Tibial nerve (tissue), 3 donors: ENCODE data around the gene NUP214.

Source experiments
- POLR2A ChIP-seq, 2 donors: fragments of 450-650 bp; IDR thresholded peaks; one replicate each; pipeline ENCODE4 v1.6.1; 2017; ENCODE audit warnings: antibody characterized with exemption in 2 of 2, mild to moderate bottlenecking in 2 of 2, moderate library complexity in 2 of 2
- TF ChIP-seq, protein P1 (sequence below), 5 experiments: fragments of 200-600 bp in 3 of 5; fragments of 450-650 bp in 2 of 5; sonication (generic) in 3 of 5; IDR thresholded peaks; one replicate each; pipeline ENCODE4 v1.5.1; 2016 to 2019; ENCODE audit warnings: antibody characterized with exemption in 5 of 5, mild to moderate bottlenecking in 3 of 5, moderate library complexity in 2 of 5

DNA sequence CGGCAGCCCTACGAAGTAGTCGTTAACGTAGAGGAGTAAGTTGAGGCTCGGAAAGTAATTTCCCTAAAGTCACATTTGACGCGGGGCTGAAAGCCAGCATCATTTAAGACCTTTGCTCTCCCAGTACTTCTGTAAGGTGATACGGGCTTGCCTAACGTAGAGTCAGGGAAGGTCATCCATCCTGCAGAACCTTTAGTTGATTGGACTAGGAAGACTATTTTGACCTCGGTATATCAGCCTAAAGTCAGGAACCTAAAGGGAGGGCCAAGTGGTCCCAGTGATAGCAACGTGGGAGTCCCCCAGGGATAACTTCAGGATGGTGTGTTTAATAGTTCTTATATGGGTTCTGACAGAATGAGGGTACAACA lies 657 bp downstream of the NUP214 start:
- TF ChIP-seq, protein P1, sequence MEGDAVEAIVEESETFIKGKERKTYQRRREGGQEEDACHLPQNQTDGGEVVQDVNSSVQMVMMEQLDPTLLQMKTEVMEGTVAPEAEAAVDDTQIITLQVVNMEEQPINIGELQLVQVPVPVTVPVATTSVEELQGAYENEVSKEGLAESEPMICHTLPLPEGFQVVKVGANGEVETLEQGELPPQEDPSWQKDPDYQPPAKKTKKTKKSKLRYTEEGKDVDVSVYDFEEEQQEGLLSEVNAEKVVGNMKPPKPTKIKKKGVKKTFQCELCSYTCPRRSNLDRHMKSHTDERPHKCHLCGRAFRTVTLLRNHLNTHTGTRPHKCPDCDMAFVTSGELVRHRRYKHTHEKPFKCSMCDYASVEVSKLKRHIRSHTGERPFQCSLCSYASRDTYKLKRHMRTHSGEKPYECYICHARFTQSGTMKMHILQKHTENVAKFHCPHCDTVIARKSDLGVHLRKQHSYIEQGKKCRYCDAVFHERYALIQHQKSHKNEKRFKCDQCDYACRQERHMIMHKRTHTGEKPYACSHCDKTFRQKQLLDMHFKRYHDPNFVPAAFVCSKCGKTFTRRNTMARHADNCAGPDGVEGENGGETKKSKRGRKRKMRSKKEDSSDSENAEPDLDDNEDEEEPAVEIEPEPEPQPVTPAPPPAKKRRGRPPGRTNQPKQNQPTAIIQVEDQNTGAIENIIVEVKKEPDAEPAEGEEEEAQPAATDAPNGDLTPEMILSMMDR (IDR thresholded peaks at IDR 0.05) = no peak
- no peak for TF ChIP-seq POLR2A (IDR thresholded peaks at IDR 0.05)
